Fibroblast of villous mesenchyme (primary cell): ENCODE data around the gene PTP4A2. TPM values are rescaled to one million over a fixed set of nuclear protein-coding genes. Genes with fewer than 3 reads are reported as not detected.
A peak's percentile ranks its signal among the peaks of the same experiment; 100 is the strongest.

Experiments
- DNase-seq: peaks from one replicate; pipeline ENCODE4 v3.0.0-alpha.2; 2010; ENCODE audit warnings: low read depth
- H3K4me3 ChIP-seq: 2 replicates; pipeline ENCODE4 v1.5.1; 2011; ENCODE audit warnings: low read depth, mild to moderate bottlenecking, low read length
- total RNA-seq: library from RNA; depleted of rRNA; stranded (reverse); fragments of >200 nt; gene quantifications from 2 replicates; pipeline ENCODE4 v1.2.3, GENCODE V29; 2012
- TF ChIP-seq, protein P1 (sequence below): IDR thresholded peaks from 2 replicates; pipeline ENCODE4 v1.5.1; 2012; ENCODE audit warnings: low read depth, mild to moderate bottlenecking, low read length; ENCODE audit not compliant: insufficient read depth

PTP4A2 gene
- total RNA-seq, 1 donor: 503 TPM

DNA sequence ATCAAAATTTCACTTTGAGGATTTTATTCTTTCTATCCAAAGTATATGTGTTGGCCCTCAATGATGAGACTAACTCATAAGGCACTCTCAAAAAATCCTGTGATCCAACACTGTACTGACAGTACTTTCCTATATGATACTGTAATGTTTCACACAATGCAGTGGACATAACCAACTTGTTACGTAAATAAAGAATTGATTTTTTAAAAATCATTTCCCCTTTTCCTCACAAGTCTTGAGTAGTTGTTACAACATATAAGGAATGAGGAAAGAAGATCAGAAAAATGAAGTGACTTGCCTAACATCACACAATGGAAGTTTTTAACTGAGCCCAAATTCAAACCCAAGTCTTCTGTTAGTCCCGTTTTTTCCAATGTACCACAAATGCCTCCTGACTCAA lies 17.2 kb downstream of the PTP4A2 start:
- peak; percentile 32 for DNase-seq
- TF ChIP-seq, protein P1, sequence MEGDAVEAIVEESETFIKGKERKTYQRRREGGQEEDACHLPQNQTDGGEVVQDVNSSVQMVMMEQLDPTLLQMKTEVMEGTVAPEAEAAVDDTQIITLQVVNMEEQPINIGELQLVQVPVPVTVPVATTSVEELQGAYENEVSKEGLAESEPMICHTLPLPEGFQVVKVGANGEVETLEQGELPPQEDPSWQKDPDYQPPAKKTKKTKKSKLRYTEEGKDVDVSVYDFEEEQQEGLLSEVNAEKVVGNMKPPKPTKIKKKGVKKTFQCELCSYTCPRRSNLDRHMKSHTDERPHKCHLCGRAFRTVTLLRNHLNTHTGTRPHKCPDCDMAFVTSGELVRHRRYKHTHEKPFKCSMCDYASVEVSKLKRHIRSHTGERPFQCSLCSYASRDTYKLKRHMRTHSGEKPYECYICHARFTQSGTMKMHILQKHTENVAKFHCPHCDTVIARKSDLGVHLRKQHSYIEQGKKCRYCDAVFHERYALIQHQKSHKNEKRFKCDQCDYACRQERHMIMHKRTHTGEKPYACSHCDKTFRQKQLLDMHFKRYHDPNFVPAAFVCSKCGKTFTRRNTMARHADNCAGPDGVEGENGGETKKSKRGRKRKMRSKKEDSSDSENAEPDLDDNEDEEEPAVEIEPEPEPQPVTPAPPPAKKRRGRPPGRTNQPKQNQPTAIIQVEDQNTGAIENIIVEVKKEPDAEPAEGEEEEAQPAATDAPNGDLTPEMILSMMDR: no peak
- H3K4me3 ChIP-seq: no peak overlapping the region

DNA sequence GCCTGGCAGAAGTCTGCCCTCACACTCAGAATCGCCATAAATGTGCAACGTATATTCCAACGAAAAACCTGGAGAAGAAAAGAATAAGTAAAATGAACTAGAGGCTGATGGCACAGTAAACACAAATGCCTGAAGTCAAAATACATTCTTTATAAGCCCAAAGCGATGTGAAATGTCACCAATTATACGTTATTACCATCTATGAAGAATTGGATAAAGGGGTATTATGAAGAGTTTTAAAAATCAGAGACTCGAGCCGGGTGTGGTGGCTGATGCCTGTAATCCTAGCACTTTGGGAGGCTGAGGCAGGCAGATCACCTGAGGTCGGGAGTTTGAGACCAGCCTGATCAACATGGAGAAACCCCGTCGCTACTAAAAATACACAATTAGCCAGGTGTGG lies 18.6 kb downstream of the PTP4A2 start:
- DNase-seq: no peak
- H3K4me3 ChIP-seq: no peak overlapping the region
- TF ChIP-seq, protein P1: no peak

DNA sequence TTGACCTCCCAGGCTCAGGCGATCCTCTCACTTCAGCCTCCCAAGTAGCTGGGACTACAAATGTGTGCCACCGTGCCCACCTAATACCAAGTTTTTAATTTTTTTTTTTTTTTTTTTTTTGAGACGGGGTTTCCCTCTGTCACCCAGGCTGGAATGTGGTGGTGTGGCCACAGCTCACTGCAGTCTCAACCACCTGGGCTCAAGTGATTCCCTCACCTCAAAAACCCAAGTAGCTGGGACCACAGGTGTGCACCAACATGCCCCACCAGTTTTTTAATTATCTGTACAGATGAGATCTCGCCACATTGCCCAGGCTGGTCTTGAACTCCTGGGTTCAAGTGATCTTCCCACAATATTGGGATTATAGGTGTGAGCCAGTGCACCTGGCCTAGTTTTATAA lies 22.7 kb downstream of the PTP4A2 start:
- TF ChIP-seq, protein P1: no peak
- H3K4me3 ChIP-seq: no peak overlapping the region
- no peak for DNase-seq

DNA sequence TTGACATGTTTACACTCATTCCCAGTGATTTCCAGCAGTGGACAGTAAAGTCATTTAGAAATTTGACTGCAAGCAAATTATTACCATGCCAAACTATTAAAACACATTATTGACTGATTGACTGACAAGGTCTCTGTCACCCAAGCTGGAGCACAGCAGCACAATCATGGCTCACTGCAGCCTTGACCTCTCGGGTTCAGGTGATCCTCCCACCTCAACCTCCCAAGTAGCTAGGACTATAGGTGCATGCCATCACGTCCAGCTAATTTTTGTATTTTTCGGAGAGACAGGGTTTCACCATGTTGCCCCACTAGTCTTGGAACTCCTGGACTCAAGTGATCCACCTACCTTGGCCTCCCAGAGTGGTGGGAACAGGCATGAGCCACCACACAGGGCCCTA lies 24.2 kb downstream of the PTP4A2 start:
- H3K4me3 ChIP-seq: no peak overlapping the region
- TF ChIP-seq, protein P1: no peak
- DNase-seq: no peak

DNA sequence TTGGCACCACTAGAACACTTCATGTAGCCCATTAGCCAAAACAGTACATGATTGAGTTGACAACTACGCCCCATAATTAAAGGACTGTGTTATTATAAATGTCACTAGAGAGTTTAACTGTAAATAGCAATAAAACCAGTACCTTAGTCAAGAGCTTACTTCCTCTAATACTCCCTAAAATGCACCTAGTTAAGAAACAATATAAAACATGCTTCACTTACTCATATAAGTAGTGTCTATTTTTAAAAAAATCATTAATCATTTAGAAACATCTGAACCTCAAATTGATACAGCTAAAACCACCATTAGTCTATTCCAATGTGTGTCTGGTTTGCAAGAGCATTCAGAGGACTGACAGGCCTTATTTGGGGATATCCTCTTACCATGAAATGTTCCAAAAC lies 25.3 kb downstream of the PTP4A2 start:
- DNase-seq: no peak
- no peak overlapping the region for H3K4me3 ChIP-seq
- TF ChIP-seq, protein P1: no peak

DNA sequence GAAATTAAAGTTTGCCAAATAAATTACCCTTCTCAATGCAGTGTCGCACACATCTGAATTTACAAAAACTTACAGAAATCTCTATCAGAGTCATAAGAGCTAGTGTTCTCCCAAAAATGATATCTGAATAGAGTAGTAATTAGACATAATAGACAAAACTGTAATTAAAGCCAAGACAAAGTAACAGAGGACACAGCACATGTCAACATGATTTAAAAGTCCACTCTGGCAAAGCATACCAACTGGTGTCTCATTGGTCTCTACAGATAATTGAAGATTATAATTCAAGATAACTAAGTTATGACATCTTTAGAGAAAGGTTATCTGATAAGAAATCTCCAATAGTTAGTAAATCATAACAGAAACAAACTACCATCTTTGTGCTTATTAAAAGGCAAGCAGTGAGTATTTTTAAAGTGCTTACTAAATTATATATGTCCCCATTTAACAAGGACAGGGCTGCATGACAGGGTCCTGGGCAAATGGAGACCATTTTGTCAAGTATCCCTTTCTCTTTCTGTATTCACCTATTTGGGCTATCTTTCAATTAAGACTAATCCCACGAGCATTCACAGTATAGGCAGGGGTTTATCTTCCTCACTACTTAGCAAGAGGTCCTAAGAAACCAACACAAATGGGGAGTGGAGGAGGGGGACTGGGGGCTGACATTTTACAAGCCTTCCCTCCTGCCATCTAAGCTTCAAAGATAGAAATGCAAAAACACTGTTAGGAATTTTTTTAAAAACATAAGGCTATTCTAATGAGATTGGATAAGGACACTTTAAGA lies 26.0 kb downstream of the PTP4A2 start:
- TF ChIP-seq, protein P1: no peak
- H3K4me3 ChIP-seq: no peak overlapping the region
- no peak for DNase-seq

DNA sequence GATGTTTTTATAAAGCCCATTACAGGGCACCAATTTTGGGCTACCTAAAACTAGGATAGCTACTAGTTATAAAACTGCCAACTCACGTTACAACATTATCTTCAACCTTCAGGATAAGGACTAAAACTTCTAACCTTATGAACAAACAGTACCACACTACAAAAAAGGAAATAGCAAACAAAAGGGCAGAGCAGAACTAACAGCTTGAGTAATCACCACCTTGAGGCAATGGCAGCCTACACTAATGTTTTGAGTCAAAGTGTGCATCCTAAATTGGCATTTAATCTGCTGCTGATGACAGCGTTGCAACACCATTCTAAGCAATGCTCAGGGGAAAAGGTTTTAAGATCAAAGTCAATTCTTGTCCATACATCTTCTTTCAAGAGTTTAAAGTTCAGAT lies 27.2 kb downstream of the PTP4A2 start:
- no peak overlapping the region for H3K4me3 ChIP-seq
- DNase-seq: no peak
- TF ChIP-seq, protein P1: no peak
